ENCODE results near the gene CEP72.
"Not testable (repeated sequence)": the region's sequence is repeated elsewhere in the genome, so short reads cannot be mapped to it uniquely, and the experiment has no call there.

Gene CEP72

DNA sequence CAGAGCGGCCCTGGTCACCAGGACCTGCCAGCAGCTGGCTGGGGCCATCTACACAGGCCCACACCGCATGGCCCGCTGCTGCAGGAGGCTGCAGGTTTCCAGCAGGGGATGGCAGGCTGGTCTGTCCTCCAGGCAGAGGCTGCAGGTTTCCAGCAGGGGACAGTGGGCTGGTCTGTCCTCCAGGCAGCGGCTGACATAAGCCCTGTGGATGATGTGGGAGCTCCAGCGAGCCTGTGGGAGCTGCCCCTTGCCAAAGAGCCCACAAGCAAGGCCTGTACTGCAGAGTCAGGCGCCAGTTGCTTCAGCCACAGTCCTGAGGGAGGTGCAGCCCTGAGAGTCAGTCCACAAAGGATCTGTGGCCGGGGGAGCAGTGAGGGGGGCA, 62.5 kb downstream of the CEP72 start:
- no peak for DNase-seq (ENCODE audit: low spot score)
- in situ Hi-C loops (cut with MboI; ENCODE audit: low sequenced_read_pairs, unreplicated experiment), result no loop called here
- no peak for TF ChIP-seq CTCF (IDR thresholded peaks at IDR 0.05; ENCODE audit: borderline replicate concordance, control extremely low read depth, extremely low read depth, insufficient read depth, missing control alignments)

DNA sequence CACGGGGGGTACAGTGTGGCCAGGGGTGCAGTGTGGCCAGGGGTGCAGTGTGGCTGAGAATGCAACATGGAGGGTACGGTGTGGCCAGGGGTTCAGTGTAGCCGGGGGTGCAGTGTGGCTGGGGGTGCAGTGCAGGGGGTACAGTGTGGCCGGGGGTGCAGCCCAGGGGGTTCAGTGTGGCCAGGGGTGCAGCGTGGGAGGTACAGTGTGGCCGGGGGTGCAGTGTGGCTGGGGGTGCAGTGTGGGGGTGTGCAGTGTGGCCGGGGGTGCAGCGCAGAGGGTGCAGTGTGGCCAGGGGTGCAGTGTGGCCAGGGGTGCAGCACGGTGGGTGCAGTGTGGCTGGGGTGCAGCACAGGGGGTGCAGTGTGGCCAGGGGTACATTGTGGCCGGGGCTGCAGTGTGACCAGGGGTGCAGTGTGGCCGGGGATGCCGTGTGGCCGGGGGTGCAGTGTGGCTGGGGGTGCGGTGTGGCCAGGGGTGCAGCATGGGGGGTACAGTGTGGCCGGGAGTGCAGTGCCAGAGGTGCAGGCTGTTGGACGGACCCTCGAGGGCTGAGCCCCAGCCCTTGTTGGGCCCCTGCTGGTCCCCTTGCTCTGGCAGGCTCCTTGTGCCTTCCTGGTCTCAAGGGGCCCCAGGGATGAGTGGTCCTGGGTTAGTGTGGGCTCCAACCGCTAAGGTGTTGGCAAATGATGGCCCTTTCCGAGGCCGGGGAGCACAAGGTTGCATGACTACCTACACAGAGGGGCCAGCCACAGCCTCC, 63.2 kb downstream of the CEP72 start:
- DNase-seq (ENCODE audit: low spot score), result no peak
- in situ Hi-C loops (cut with MboI; ENCODE audit: low sequenced_read_pairs, unreplicated experiment), result no loop called here
- no peak for TF ChIP-seq CTCF (IDR thresholded peaks at IDR 0.05; ENCODE audit: borderline replicate concordance, control extremely low read depth, extremely low read depth, insufficient read depth, missing control alignments)

DNA sequence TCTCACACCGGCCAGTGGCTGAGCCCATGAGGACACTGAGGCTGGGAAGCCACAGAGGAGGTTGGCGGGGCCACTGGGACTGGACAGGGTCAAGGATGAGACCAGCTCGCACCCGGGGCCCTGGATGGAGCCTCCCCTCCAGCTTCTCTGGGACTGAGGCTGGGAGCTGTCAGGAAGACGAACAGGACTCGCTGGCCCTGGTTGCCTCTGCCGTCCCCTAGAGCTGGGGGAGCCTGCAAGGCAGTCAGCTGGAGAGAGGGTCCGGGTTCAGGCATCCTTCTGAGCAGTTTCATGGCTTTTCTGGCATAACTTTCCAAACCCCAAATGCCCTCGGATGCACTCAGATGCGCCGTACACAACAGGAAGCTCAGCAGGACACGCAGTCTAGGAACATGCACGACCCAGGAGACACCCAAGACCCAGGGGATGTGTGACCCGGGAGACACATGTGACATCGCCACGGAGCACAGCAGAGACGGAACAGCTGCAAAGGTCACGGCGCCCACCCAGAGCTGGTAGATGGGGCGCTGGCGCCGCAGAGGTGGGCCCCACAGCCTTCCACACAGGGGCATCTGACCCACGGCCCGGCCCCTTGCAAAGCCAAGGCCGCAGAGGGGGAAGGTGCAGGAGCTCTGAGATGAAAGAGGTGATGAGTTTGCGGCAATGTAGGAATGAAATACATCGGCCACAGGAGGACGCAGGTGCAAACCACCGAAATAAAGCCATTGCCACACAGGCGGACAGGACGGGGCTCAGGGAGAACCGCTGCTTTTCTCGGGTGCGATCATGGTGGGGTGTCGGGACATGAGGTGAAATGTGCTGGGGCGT, 63.9 kb downstream of the CEP72 start:
- no peak for DNase-seq (ENCODE audit: low spot score)
- in situ Hi-C loops (cut with MboI; ENCODE audit: low sequenced_read_pairs, unreplicated experiment), result no loop called here
- TF ChIP-seq CTCF (IDR thresholded peaks at IDR 0.05; ENCODE audit: borderline replicate concordance, control extremely low read depth, extremely low read depth, insufficient read depth, missing control alignments), result no peak

- DNase-seq (ENCODE audit: low spot score), result no peak
- TF ChIP-seq CTCF (IDR thresholded peaks at IDR 0.05; ENCODE audit: borderline replicate concordance, control extremely low read depth, extremely low read depth, insufficient read depth, missing control alignments), result no peak
- in situ Hi-C loops (cut with MboI; ENCODE audit: low sequenced_read_pairs, unreplicated experiment), result no loop called here
Observed at GRCh38 chr5:676699-677076, 64.5 kb downstream of the CEP72 start.

- in situ Hi-C loops (cut with MboI; ENCODE audit: low sequenced_read_pairs, unreplicated experiment), result no loop called here
- DNase-seq (ENCODE audit: low spot score), result no peak
- no peak for TF ChIP-seq CTCF (IDR thresholded peaks at IDR 0.05; ENCODE audit: borderline replicate concordance, control extremely low read depth, extremely low read depth, insufficient read depth, missing control alignments)
Observed at GRCh38 chr5:677131-678101, 65.3 kb downstream of the CEP72 start.

DNA sequence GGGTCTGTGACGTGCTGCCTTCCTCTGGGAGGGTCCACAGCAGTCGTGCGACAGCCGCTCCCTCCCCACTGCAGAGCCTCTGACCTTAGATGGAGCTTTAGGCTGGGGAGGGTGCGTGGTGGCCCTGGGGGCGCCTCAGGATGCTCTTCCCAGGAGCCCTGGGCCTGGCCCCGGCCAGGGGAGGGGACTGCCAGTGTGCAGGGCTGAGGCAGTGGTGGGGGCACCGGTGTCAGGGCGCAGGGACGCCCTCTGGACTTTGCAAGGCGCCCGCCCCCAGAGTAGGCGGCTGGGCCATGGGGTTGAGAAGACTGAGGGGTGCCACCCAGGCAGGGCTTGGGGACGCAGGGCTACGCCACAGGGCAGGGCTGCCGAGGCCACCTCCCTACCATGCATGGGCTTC, 66.4 kb downstream of the CEP72 start:
- in situ Hi-C loops (cut with MboI; ENCODE audit: low sequenced_read_pairs, unreplicated experiment); DNase-seq (ENCODE audit: low spot score): not testable (repeated sequence)

DNA sequence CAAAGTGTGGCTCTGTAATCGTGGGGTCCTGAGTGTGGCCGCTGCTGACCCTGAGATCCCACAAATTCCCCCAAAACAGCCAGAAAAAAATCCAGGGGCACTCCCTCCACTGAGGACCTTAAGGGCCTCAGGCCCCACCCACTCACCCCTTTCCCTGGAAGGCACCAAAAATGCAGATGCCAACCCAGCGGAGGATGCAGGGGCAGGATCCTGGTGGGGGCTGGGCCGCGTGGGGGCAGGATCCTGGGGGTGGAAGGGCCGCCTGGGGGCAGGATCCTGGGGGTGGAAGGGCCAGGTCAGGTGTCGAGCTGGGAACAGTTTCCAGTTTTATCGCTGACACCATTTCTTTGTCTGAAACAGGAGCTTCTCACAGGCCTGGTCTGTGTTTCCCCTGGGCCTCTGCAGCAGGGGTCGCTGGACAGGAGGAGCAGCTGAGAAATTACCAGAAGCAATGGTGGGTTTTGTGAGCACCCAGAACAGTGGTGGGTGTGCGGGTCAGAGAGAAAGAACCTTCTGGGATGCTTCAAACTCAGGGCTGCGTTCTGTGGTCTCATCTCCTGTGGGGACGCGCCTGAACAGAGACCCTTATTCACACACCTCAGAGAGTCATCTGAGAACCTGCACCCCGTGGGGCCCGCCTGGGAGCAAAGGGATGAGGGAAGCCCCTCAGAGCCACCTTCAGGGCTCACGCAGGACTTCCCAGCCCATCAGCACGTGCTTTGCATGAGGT, 67.2 kb downstream of the CEP72 start:
- in situ Hi-C loops (cut with MboI; ENCODE audit: low sequenced_read_pairs, unreplicated experiment); DNase-seq (ENCODE audit: low spot score): not testable (repeated sequence)

DNA sequence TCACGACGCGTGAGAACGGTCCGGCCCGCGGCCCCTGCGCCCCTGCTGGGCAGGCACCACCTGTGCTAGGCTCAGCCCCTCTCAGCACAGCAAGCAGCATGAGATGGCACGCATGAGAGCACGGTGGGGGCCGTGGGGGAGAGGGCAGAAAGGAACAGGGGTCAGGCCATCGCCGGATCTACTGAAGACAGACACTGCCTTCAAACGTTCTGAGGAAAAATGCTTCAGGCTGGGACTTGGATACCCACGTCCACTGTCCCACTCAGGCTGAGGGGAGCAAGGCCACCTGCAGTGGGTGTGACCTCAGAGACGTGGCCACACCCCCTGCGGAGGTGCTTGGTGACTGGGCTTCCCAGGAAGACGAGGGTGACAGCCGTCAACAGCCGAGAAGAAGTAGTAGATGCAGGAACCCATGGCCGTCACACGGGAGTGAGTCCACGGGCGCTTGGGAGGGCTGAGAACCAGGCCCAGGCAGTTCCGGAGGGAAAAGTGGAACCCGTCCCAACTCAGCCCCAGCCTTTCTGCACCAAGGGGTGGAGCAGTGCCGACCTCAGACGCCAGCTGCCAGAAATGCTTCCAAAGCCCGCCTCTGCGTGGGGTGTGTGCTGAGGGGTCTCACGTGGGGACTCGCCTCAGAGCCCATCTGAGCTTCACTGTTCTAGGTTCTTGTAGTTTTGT, 68.1 kb downstream of the CEP72 start:
- DNase-seq (ENCODE audit: low spot score); in situ Hi-C loops (cut with MboI; ENCODE audit: low sequenced_read_pairs, unreplicated experiment): not testable (repeated sequence)

DNA sequence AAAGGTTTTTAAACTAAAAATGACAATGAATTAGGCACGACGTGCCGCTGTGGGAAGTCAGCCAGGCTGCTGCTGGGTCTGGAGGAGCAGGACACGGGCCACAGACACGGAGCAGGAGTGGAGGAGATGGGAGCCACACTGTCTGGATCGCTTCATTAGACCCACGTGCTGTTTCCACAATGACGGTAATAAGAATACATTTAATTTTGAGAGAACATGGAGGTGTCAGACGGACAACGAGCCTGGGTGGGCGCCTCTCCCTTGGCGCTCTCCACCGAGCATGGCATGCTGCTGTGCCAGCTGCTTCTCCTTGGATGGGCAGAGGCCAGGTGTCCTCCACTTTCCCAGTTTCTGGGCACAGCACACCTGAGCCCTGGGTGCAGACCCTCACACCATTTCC, 68.7 kb downstream of the CEP72 start:
- DNase-seq (ENCODE audit: low spot score); in situ Hi-C loops (cut with MboI; ENCODE audit: low sequenced_read_pairs, unreplicated experiment): not testable (repeated sequence)
